ENCODE measurements around the gene EFEMP1.

DNA sequence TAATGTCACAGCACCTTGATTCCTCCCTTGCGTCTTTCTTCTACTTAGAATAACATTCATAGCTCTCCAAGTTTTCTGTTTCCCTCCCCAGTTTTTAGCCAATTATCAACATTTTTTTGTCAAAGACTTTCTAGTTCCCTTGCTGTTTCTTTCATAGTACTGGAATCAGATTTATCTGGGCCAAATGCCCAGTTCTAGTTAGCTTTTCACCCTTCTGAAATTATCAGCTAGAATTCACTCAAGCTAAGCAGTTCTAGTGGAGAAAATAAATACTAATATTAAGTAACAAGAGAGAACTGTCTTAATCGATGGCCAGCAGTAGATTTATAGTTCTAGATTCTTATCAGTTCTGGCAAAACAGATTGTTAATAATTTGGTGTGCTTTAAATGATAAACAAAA, 36.2 kb downstream of the EFEMP1 start:
- TF ChIP-seq, protein P1, sequence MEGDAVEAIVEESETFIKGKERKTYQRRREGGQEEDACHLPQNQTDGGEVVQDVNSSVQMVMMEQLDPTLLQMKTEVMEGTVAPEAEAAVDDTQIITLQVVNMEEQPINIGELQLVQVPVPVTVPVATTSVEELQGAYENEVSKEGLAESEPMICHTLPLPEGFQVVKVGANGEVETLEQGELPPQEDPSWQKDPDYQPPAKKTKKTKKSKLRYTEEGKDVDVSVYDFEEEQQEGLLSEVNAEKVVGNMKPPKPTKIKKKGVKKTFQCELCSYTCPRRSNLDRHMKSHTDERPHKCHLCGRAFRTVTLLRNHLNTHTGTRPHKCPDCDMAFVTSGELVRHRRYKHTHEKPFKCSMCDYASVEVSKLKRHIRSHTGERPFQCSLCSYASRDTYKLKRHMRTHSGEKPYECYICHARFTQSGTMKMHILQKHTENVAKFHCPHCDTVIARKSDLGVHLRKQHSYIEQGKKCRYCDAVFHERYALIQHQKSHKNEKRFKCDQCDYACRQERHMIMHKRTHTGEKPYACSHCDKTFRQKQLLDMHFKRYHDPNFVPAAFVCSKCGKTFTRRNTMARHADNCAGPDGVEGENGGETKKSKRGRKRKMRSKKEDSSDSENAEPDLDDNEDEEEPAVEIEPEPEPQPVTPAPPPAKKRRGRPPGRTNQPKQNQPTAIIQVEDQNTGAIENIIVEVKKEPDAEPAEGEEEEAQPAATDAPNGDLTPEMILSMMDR (conservative IDR thresholded peaks at IDR 0.05; ENCODE audit: low read depth, low read length): no peak
- TF ChIP-seq EZH2 (IDR thresholded peaks at IDR 0.05; ENCODE audit: borderline replicate concordance, low read depth, low read length, poor library complexity, severe bottlenecking): no peak

All from A673 (cell line).